Skin epidermis (tissue), 12 donors: Measurements from ENCODE around the gene PITPNM1.
"Not testable (repeated sequence)": the region's sequence is repeated elsewhere in the genome, so short reads cannot be mapped to it uniquely, and the experiment has no call there.

Source experiments
- H3K27ac ChIP-seq, 21 experiments: fragments of 200-600 bp; sonication (generic) in 11 of 21; one replicate each; pipeline ENCODE4 v1.5.0; 2020; ENCODE audit warnings: mild to moderate bottlenecking in 3 of 21, inconsistent platforms in 2 of 21, moderate library complexity in 2 of 21
- H3K4me3 ChIP-seq, 7 experiments: fragments of 200-600 bp; sonication (generic) in 2 of 7; one replicate each; pipeline ENCODE4 v1.5.0; 2020; ENCODE audit warnings: inconsistent platforms in 2 of 7, mild to moderate bottlenecking in 2 of 7, moderate library complexity in 1 of 7

The PITPNM1 gene

DNA sequence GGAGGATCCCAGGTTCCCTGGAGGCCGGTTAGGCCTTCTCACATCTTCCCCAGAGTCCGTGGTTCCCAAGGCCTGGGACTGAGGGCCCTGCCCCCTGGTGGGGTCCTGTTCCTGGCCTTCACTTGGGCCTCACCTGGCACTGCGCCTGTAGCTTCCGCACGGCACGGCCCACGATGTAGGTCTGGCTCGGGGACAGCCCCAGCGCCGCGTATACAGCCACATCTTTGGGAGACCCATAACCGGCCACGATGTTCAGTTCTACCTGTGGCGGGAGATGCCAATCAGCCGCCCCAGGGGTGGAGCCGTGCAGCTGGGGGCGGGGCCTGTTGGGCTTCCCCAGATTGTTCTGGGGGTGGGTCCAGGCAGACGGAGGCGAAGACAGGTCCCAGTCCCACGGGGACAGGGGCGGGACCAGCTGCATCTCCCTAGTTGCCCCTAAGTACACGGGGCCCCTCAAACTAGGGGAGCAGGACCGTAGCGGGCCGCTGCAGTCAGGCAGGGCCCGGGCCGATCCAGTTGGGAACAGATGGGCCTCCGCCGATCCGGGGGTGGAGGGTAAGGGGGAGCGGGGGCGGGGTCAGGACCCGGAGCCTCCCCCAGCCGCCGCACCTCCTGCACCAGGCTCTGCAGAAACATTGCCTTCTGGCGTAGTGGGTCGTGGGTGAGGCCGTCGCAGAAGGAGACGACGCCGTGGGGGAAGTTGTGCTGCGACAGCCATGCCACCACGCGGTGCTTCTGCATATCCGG lies 12.2 kb downstream of the PITPNM1 start:
- Histone ChIP-seq H3K4me3 (no peak overlapping the region), H3K27ac (peak overlapping the region in 1 of 21 experiments; percentile 9)

DNA sequence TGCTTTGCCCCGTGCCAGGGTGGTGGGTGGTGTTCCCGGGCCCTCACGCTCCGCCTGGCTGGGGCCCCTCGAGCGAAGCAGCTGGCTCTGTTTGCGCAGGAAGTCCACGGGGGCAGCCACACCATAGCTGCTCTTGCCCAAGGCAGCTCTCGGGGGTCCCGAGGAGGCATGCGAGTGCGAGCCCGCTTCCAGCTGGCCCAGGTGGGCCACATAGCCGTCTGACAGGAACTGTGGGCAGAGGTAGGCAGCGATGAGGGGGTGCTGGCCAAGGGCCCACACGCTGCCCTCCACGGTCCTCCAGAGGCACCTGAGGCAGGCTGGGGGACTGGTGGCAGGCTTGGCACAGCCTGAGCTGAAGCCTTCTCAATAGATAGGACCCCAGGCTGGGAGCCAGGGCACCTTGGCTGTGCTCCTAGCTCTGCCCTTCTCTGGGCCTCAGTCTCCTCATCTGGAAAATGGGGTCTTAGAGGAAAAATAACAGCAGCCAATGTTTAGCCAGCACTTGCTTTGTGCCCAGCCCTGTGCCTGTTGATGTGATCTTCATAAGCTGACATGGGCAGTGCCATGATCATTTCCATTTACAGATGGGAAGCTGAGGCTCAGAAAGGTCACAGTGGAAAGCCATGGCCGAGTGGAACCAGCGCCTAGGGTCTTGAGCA lies 13.0 kb downstream of the PITPNM1 start:
- Histone ChIP-seq H3K27ac (peak overlapping the region in 2 of 21 experiments; percentile 4 to 9), H3K4me3 (no peak overlapping the region)

- H3K27ac ChIP-seq, result peak overlapping the region in 1 of 21 experiments; percentile 4
These were observed 13.7 kb downstream of the PITPNM1 start for GRCh38 chr11:67491276-67492068.

GRCh38 chr11:67490727-67491065 lies 14.5 kb downstream of the PITPNM1 start:
- no peak overlapping the region for H3K4me3 ChIP-seq
- H3K27ac ChIP-seq, result no peak overlapping the region

More at GRCh38 chr11:67491276-67492068, 13.7 kb downstream of the PITPNM1 start:
- H3K4me3 ChIP-seq, result no peak overlapping the region

- H3K27ac ChIP-seq, result no peak overlapping the region
These were observed 15.1 kb downstream of the PITPNM1 start for GRCh38 chr11:67489885-67490726.

GRCh38 chr11:67489203-67489884 lies 15.8 kb downstream of the PITPNM1 start:
- H3K27ac ChIP-seq, result peak overlapping the region in 1 of 21 experiments; percentile 37
- no peak overlapping the region for H3K4me3 ChIP-seq

More at GRCh38 chr11:67489885-67490726, 15.1 kb downstream of the PITPNM1 start:
- no peak overlapping the region for H3K4me3 ChIP-seq

GRCh38 chr11:67486481-67487195 lies 18.5 kb downstream of the PITPNM1 start:
- no peak overlapping the region for H3K4me3 ChIP-seq
- H3K27ac ChIP-seq, result peak overlapping the region in 9 of 21 experiments; percentile 8 to 96 (median 46)

DNA sequence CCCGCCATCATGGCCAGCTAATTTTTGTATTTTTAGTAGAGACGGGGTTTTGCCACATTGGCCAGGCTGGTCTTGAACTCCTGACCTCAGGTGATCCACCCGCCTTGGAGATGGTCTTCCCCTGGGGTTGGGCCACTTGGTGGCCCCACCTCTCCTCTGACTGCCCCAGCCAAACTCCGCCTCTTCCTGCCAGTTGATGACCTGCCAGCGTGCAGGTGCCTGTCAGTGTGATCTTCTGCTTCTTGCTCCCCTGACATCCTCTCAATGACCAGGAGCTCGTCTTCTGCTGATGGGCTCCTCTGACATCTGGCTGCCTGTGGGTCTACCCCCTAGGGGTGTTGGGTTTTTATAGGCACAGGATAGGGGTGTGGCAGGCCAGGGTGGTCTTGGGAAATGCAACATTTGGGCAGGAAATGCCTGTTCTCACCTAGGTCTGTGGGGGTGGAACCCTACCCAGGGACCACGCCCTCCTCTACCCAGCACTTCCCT lies 19.2 kb downstream of the PITPNM1 start:
- H3K27ac ChIP-seq, result peak overlapping the region in 7 of 21 experiments; percentile 29 to 96 (median 63)
- H3K4me3 ChIP-seq, result not testable (repeated sequence)

- Histone ChIP-seq H3K27ac (peak overlapping the region in 15 of 21 experiments; percentile 13 to 96 (median 84)), H3K4me3 (peak overlapping the region in 2 of 7 experiments; percentile 17 to 49)
These were observed 20.3 kb downstream of the PITPNM1 start for GRCh38 chr11:67484847-67485311.

DNA sequence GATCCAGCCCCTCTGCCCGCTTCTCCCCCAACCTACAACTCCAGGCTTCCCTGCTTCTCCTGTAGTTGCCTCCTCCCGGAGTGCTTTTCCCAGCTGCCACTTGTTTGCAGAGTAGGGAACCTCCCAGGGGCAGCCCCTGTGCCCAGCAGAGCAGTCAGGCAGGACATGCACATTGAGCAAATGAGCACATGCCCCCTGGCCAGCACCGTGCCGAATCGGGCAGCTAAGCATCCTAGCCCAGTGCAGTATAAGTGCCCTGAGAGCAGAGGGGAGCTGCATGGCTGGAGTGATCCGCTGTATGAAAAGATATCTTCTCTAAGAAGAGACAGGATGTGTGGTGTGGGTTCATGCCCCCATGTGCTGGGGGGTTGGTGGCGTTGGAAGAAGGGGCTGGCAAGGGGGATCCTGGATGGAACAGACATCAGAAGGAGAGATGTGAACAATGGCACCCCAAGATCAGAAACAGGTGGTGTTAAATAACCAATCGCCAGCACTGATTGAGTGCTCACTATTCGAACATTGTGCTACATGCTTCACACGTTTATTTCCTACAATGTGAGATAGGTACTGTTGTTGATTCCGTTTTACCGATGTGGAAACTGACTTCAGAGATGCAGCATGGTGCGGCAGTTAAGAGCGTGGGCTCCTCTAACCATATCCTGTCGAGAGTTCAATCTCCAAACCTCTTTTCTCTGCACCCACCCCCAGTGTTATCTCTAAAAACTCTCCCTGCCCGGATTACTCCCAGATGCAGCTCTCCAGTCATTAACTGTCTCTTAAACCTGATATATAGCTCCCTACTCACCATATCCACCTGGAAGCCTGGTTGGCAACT lies 21.1 kb downstream of the PITPNM1 start:
- Histone ChIP-seq H3K27ac (peak overlapping the region in 17 of 21 experiments; percentile 9 to 96 (median 84)), H3K4me3 (peak overlapping the region; percentile 30 to 50 (median 44))

- H3K4me3 ChIP-seq, result peak within 1 kb of the TSS; percentile 30 to 50 (median 44)
- peak within 1 kb of the TSS in 20 of 21 experiments; percentile 22 to 96 (median 84) for H3K27ac ChIP-seq
These were observed 22.1 kb downstream of the PITPNM1 start, which contains the start of gene AIP for GRCh38 chr11:67482827-67483798. Gene AIP, plus strand, starts transcription at chr11:67483026. Its CDS starts 133 bp downstream, at chr11:67483159.

DNA sequence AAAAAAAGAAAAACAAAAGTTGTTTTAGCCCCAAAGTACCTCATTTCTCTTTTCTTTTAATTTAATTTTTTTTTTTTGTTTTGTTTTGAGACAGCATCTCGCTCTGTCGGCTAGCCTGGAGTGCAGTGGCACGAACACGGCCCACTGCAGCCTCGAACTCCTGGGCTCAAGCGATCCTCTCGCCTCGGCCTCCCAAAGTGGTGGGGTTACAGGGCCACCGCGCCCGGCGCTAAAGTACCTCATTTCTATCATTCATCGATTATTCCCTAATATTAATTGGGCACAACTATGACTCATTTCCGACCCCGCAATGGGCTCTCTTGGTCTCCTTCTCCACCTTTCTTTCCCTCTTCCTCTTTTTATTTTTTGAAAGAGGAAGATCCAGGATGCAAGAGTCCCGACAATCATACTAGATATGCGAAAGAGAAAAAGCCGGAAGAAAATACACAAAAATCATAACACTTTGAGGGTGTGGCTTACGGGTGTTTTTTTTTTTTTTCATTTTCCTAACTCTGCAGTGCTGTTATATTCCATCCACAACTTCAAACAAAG lies 22.8 kb downstream of the PITPNM1 start:
- H3K27ac ChIP-seq, result peak overlapping the region in 20 of 21 experiments; percentile 7 to 96 (median 84)
- peak overlapping the region; percentile 30 to 50 (median 44) for H3K4me3 ChIP-seq

DNA sequence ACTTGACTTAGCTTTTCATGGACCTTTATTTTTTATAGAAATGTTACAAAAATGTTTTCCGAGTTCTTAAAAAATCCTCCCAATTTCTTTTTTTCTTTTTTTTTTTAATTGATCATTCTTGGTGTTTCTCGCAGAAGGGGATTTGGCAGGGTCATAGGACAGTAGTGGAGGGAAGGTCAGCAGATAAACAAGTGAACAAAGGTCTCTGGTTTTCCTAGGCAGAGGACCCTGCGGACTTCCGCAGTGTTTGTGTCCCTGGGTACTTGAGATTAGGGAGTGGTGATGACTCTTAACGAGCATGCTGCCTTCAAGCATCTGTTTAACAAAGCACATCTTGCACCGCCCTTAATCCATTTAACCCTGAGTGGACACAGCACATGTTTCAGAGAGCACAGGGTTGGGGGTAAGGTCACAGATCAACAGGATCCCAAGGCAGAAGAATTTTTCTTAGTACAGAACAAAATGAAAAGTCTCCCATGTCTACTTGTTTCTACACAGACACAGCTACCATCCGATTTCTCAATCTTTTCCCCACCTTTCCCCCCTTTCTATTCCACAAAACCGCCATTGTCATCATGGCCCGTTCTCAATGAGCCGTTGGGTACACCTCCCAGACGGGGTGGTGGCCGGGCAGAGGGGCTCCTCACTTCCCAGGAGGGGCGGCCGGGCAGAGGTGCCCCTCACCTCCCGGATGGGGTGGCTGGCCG lies 27.7 kb downstream of the PITPNM1 start:
- H3K27ac ChIP-seq, H3K4me3 ChIP-seq: not testable (repeated sequence)

DNA sequence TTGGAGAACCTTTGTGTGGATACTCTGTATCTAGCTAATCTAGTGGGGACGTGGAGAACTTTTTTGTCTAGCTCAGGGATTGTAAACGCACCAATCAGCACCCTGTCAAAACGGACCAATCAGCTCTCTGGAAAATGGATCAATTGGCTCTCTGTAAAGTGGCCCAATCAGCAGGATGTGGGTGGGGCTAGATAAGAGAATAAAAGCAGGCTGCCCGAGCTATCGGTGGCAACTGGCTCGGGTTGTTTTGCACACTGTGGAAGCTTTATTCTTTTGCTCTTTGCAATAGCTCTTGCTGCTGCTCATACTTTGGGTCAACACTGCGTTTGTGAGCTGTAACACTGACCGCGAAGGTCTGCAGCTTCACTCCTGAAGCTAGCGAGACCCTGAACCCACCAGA lies 28.5 kb downstream of the PITPNM1 start:
- H3K4me3 ChIP-seq, H3K27ac ChIP-seq: not testable (repeated sequence)

DNA sequence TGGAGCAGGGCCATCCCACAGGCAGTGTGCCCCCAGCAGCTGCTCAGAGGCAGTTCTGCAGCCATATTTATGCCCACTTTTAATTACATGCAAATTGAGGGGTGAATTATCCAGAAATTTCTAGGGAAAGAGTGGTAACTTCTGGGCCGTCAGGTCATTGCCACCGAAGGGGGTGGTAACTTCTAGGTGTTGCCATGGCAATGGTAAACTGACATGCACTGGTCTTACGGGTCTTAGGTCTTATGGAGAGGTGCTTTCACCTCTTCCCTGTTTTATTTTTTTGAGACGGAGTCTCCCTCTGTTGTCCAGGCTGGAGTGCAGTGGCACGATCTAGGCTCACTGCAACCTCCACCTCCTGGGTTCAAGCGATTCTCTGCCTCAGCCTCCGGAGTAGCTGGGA lies 32.3 kb downstream of the PITPNM1 start:
- Histone ChIP-seq H3K4me3 (no peak overlapping the region), H3K27ac (no peak overlapping the region)
